HL-60 (cell line): ENCODE results near the gene UTF1.

ENCODE experiments used
- GABPA ChIP-seq: IDR thresholded peaks from 2 replicates; pipeline ENCODE4 v1.6.1; 2012; ENCODE audit warnings: low read depth
- POLR2AphosphoS5 ChIP-seq: IDR thresholded peaks from 2 replicates; pipeline ENCODE4 v1.6.1; 2012; ENCODE audit warnings: low read depth
- SPI1 ChIP-seq: IDR thresholded peaks from 2 replicates; pipeline ENCODE4 v1.6.1; 2012; ENCODE audit warnings: low read depth, mild to moderate bottlenecking, borderline replicate concordance
- TF ChIP-seq, protein P1 (sequence below): IDR thresholded peaks from one replicate; pipeline ENCODE4 v1.5.1; 2011; ENCODE audit warnings: low read length, control low read depth, inconsistent platforms; ENCODE audit not compliant: insufficient read depth
- TF ChIP-seq, protein P2 (sequence below): IDR thresholded peaks from 2 replicates; pipeline ENCODE4 v1.6.1; 2012; ENCODE audit warnings: low read depth; ENCODE audit not compliant: insufficient replicate concordance

DNA sequence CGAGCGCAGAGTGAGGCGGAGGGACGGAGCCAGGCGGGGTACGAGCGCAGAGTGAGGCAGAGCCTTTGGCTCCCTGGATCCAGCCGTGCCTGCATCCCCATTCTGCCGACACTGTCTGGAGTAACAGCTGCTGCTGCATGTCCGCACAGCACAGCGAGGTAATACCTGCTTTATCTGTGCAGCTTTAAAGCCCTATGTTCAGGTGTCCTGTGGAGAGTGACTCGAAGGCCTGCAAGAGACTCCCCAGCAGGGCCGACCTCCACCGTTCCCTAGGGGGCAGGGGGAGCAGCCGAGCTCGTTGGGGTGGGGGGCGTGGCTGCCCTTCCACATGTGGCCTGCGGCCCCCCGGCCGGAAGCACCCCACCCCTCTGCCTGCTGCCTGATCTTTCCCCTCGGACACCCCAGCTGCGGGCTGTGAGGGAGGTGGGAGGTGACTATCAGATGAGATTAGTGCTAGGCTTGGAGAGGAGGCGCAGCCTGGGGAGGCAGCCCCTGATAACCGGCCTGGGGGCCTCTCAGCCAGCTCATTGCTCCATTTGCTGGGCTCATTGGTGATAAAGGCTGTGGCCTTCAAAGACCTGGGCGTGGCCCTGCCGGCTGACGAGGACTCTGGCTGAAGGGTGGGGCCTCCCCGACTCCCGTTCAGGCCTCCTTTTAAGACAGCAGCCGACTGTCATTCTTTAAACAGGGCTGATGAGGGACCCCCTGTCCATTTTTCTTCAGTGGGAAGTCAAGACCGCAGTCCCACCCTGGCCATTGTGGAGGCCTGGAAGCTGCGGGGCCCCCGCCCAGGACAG is 15.6 kb downstream of the UTF1 start:
- TF ChIP-seq, protein P1, sequence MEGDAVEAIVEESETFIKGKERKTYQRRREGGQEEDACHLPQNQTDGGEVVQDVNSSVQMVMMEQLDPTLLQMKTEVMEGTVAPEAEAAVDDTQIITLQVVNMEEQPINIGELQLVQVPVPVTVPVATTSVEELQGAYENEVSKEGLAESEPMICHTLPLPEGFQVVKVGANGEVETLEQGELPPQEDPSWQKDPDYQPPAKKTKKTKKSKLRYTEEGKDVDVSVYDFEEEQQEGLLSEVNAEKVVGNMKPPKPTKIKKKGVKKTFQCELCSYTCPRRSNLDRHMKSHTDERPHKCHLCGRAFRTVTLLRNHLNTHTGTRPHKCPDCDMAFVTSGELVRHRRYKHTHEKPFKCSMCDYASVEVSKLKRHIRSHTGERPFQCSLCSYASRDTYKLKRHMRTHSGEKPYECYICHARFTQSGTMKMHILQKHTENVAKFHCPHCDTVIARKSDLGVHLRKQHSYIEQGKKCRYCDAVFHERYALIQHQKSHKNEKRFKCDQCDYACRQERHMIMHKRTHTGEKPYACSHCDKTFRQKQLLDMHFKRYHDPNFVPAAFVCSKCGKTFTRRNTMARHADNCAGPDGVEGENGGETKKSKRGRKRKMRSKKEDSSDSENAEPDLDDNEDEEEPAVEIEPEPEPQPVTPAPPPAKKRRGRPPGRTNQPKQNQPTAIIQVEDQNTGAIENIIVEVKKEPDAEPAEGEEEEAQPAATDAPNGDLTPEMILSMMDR, result no peak
- TF ChIP-seq, protein P2, sequence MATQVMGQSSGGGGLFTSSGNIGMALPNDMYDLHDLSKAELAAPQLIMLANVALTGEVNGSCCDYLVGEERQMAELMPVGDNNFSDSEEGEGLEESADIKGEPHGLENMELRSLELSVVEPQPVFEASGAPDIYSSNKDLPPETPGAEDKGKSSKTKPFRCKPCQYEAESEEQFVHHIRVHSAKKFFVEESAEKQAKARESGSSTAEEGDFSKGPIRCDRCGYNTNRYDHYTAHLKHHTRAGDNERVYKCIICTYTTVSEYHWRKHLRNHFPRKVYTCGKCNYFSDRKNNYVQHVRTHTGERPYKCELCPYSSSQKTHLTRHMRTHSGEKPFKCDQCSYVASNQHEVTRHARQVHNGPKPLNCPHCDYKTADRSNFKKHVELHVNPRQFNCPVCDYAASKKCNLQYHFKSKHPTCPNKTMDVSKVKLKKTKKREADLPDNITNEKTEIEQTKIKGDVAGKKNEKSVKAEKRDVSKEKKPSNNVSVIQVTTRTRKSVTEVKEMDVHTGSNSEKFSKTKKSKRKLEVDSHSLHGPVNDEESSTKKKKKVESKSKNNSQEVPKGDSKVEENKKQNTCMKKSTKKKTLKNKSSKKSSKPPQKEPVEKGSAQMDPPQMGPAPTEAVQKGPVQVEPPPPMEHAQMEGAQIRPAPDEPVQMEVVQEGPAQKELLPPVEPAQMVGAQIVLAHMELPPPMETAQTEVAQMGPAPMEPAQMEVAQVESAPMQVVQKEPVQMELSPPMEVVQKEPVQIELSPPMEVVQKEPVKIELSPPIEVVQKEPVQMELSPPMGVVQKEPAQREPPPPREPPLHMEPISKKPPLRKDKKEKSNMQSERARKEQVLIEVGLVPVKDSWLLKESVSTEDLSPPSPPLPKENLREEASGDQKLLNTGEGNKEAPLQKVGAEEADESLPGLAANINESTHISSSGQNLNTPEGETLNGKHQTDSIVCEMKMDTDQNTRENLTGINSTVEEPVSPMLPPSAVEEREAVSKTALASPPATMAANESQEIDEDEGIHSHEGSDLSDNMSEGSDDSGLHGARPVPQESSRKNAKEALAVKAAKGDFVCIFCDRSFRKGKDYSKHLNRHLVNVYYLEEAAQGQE, result no peak
- TF ChIP-seq POLR2AphosphoS5, result no peak
- TF ChIP-seq GABPA, result no peak
- TF ChIP-seq SPI1, result no peak
